NCI-H526 treated with DMSO at 0.1 percent for 48 hours (cell line): ENCODE data around the gene NPAS3.

Source experiments
- DNase-seq: peaks from one replicate; lab custom pipeline; 2025; lab: John Stamatoyannopoulos, UW

Gene NPAS3

DNA sequence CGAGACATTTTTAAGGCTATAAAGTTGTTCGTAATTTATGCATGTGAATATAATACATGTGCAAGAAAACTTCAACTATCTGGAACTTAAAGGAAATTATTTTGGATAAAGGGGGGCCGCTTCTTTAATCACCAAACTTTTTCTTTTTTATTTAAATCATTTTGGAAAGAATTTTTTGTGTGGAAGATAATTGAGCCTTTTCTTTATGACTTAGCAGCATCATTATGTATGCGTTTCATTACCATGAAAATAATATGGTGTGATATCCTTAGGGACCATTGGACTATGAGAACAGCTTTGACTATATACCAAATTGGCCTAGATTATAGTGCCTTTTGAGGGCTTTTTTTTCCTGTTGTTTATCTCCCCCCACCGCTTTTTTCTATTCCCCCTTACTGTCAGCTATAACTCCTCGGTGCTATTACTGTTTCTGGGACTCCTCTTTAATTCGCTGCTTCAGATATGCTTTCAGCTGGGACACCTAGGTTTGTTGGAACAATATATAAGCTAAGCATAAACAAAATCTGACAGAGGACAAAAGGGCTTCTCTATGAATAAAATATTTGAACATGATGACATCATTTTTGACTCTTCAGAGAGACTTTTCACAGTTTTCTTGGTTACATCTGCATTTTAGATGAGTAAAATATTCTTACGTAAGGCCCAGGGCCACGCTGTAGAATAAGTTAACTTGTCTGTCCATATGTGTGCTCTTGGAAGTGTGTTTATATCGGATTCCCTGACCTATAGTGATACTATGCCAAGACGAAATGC lies 392.7 kb downstream of the NPAS3 start:
- DNase-seq, result no peak

DNA sequence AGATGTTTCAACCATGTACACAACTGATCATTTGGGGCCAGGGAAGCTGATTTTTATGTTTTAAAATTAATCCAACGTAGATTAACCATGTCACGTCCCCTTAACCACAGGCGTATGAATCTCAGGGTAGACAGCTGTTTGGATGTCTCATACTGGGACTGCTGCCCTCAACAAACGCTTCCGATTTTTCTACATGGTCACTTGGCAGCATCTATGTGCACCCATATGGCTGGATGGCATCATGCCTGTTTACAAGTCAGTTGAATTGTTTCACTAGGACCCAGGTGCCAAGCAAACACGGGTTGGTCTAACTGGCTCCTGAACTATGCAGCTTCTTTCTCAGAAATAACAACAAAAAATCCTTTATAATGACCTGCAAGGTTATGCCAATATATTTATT lies 393.8 kb downstream of the NPAS3 start:
- no peak for DNase-seq

DNA sequence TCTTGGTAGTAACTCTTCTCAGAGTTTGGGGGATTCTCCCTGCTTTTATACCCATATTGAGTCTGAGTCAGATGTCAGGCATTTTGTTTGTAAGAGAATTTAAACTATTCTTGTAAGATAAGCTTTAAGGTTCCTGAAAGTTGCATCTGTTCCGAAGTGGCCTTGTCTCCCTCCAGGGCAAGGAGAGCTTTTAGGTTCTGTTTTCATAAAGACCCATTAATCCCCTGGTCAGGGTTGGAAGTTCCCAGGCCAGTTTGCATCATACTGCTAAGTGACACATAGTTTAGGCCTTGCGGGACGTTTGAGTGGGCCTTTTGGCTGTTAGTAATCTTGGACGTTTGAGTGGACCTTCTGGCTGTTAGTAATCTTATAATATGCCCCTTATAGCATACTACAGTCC lies 396.7 kb downstream of the NPAS3 start:
- DNase-seq, result no peak

DNA sequence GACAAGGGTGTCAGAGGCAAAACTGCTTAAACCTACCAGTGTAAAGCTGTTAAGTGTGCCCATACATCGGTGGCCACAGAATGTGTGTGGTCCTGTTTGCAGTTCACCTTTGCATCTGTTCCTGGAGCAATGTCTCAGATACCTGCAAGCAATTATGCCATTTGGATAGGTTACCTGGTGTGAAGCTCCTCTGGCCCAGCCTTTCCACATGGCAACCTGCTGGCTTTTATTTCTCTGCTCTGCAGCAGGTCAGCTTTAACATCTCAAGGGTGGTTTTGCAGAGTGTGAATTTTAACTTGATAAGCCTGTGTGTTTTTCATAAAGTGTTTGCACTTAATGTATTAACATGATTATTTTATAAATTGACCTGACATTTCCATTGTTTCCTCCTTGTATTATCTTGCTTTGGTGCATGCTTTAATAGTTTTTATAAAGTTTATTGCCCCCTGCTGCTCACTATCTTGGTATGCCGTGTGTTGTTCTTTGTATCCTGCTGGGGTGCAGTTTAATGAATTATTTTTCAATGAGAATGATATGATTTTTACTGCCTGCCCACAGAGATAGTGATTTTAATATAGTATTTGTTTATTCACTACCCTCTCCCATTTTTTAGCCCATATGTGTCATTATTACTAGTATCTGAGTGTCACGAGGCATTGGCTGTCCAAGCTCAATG lies 403.8 kb downstream of the NPAS3 start:
- DNase-seq, result no peak

DNA sequence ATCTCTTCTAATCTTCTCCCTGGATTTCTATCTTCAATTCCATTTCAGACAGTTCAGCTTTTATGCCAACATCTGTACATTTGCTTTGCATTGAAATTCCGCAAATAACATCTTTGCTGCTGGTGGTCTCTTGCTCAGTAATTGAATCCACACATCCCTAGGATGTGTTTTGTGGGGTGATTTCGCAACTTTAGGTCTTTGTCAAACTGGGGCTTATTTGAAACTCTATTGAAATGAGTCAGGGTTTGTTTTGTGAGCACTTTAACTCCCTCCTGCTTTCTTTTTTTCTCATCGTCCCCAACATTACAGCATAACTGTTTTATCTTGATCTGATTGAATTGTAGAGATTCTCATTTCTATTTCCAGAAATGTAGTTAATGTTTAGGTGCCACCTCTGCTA lies 404.3 kb downstream of the NPAS3 start:
- no peak for DNase-seq

DNA sequence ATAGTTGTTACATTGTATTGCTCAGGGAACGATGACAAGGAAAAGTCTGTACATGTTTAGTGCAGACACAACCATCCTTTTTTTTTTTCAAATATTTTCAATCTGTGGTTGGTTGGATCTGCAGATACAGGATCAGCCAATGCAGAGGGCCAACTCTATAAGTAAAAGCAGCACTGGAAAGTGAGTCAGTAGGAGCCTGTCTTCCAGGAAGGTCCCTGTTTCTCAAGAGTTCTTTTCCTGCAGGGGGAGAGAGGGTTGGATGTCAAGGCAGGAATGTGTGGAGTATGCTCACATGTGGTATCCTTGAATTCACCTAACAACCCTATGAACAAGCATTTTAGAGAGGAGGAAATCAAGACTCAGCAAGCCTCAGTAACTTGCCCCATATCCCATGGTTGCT lies 409.1 kb downstream of the NPAS3 start:
- no peak for DNase-seq

DNA sequence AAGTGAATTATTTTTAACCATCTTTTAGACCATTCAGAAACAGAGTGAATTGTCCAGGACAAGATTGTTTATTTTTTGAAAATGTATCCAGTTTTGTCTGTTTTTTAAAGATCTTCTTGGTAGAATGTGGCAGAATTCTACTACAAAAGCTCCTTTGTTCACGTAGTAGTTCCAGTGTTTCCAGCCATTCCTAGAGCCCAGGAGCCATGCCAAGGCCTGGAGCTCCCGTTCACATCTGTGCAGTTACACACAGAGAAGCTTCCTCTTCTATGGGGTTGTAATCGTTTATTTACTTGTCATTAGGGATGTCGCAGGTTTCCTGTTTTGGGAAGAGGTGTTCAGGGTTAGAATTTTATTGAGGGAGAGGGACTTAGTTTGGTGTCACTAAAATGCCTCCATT lies 409.8 kb downstream of the NPAS3 start:
- no peak for DNase-seq

DNA sequence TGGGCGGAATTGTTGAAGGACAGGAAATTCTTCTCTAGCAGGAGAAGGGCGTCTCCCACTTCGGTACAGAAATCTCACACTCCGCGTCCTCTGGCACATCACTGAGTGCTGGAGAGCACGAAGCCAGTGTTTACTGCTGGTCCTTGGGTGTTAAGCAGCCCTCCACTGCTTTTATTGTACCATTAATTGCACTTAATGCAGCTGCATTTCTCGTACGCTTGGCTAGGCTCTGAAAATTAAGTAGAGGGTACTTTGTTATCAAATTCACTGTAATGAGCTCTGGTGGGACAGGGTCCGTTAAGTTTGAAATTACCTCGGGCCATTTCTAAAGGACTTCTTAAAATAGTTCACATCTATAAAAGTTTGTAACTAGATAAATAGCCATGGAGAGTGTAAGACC lies 411.2 kb downstream of the NPAS3 start:
- DNase-seq, result no peak

DNA sequence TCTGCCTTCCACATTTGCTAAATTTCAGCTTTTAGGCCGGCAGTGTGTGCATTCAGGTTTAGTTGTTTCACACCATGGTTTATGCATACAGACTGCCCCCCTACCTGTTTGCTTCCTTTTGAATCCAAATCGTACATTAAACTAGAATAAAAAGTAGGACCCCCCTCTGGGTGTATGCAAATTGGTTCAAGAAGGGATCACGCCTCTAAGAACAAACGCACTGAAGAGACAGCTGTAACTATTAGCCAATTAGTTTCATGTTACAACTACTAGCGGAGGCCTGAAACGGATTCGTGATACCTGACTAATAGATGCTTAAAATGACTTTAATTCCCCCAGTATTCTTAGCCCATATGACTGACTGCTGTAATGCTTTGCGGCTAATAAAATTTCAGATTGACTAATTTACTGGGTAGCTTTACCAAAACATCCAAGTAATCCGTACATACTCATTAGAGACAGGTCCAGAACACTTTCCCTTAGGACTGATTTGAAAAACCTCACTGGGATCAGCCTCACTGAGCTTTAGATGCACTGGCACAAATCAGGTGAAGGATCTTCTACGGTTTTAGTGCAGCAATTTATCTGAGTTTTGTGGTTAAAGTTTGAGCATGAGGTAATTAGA lies 411.8 kb downstream of the NPAS3 start:
- no peak for DNase-seq

DNA sequence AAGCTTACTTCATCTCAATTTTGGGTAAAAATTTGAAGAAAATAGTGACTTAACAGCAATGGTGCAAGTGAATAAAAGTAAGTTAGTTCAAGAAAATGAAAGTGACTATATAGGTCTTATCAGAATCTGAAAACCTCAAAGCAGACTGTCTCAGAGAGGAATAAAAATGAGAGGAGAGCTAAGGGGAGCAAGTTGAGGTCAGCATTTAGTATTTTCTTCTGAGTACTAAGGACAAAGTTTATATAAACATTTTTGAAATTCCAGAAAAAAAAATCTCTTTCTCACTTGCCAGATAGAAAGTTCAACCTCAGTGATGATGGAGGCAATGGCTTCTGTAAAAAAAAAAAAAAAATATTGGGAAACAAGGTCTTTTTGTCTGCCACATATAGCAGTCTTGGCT lies 414.1 kb downstream of the NPAS3 start:
- DNase-seq, result no peak

DNA sequence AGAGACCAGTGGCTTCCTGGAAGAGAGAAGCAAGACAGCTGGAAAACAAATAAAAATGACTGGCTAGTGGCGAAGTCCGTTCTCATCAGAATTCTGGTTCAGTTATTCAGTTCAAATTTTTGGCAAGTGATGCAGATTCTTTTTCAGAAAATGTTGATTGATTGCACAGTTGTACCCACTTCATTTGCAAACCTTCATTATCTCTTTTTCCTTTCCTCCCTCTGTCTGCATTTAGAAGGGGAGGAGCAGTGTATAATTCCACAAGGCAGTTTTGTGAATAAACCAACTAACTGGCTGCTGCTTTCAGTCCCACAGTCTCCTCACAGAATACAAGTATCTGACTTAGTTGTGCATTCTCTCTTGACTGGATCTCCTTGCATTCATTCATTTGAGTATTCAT lies 417.5 kb downstream of the NPAS3 start:
- no peak for DNase-seq

DNA sequence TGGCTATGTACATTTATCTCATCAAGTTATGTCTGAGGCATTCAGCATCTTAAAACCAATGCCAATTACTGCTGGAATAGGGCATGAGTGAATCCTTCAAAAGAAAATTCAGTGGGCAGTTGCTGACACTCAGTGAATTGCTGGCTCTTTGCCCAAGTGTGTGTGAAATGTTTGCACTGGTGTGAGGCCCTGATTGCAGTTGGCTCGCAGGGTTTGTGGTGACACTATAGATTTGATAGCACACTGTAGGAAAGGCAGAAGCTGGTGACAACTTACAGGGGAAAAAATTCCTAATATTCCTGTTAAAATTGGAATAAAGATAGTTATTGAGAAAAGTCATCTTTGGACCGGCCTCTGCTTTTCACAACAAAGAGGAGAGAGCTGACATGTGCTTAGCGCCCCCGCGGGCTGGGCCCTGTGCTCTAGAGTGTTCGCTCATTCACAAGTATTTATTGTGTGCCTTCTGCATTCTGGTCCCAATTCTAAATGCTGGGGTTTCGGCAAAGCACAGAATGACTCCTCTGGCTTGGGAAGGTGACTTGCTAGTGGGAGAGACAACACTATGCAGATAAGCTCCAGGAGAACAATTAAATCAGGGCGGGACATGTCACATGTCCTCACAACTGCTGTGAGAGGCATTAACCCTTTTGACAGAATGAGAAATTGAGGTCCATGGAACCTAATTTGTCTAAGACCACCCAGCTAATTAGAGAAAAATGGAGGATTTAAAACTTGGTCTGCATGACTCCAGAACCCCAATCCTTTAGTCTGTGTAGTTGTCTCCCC lies 418.7 kb downstream of the NPAS3 start:
- no peak for DNase-seq

DNA sequence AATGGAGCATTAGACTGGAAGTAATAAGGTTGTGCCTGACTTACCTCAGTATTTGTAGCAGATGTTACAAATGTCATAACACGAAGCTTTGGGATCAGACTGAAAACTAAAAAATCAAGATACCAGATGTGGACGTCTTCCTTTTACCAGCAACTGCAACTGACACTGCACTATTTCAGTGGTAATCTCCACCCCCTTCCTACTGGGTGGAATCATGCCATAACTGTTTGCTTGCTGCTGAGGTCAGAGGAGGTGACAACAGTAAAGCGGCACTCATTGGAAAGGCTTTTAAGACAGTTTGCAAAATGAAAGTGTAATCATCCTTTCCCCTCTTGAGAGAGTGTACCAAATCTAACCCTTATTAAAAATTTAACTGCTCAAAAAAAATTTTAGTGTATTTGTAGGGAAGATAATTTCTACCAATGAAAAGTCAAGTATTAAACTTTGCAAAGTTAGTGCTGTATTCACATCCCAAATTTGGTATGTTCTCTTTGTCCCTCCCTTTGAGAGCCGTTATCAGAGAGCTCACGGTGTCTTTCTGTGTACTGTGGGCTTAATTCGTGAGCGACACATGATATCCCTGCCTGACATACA lies 420.7 kb downstream of the NPAS3 start:
- DNase-seq, result no peak

DNA sequence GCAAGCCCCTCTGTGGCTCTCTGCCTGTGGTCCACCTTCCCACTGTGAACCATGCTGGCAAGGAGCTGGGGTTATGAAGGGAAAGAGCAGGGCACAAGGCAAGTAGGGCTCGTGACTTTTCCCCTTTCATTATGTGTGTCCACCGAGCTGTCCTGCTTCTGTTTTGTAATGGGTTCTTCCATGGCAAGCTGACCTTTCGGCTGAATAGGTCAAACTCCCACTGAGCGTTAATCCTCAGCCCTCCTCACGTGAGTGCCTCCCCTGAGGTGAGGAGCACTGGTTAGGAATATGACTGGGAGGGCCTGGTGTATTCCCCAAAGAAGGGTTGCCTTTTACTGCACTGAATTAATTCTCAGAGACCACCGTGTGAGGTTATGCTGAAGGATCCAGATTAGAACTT lies 424.3 kb downstream of the NPAS3 start:
- no peak for DNase-seq

DNA sequence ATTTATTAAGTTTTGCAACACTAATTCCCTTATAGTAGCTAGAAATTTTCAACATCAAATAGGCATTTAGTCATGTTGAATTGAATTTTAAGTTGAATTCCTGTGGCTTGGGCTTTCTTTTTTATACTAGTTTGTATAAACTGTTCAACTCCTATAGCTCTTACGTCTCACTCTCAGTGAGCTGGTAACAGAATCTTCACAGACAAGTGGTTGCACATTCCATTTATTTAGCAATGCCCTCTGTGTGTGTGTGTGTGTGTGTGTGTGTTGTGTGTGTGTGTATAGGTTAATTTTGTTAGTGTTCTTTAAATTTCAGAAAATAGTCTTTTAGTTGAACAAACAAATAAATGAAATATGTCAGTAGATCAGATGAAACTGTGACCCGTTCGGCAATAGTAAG lies 425.0 kb downstream of the NPAS3 start:
- no peak for DNase-seq

DNA sequence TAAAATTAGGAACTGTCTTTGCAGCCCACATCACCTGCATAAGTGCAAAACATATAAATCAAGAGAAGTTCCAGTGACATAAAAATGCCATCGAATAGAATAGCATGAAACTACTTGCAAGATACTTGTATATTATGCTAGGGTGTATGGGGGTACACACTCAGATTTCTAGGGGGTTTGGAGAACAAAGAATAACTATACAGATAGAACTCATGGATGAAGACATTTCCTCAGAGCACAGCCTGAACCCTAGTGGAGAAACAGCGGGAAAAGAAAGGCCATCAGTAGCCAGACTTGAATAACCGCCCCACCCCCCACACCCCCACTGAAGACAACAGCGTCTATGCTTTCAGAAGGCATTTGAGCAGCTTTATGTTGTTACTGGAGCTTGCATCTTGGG lies 425.8 kb downstream of the NPAS3 start:
- DNase-seq, result peak; percentile 58

DNA sequence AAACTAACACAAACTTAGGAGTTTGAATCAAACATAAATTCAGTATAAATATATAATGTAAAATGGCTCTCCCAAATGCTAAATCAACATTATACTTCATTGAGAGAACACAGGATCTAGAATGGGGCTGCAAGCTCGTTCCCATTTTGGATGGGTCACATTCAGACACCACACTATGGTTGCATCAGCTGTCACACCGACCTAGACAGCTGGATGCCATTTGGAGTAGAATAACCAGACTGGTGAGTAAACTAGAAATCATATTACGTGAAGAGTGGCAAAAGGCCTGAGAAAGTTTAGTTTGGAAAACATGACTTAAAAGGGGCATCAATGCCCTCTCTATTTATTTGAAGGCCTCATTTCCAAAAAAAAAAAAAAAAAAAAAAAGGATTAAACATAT lies 430.4 kb downstream of the NPAS3 start:
- no peak for DNase-seq

DNA sequence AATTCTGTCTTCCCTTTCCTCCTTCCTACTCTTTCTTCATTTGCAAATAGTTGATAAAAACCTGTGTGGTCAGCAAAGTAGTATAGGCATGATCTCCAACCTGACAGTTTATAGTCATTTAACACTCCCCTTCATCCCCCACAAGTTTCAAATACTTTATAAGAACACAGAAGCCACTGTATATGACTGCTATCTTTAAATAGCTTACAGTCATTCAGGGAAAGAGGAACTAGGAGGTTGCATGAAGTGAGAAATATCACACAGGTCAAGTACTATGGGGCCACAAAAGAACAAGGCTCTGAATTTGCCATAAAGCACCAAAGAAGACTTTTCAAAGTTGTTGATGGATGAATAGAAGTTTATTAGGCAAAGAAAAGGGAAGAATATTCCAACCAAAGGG lies 431.3 kb downstream of the NPAS3 start:
- DNase-seq, result no peak

DNA sequence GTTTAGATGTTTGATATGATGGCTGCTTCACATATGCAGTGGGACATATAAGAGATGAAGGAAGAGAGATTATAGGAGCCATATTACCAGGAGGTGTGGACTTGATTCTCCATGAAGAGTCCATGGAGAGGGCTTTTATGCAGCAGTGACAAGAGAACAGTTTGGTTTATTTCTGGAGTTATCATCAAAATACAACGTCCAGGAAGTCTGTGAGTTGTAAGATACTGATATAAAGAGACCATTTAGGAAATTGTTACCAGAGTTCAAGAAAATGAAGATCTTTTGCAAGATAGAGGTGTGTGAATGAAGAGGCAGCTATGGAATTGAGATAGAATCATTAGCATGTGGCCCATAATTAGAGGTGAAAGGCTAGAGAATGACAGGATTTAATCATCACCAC lies 431.7 kb downstream of the NPAS3 start:
- no peak for DNase-seq

DNA sequence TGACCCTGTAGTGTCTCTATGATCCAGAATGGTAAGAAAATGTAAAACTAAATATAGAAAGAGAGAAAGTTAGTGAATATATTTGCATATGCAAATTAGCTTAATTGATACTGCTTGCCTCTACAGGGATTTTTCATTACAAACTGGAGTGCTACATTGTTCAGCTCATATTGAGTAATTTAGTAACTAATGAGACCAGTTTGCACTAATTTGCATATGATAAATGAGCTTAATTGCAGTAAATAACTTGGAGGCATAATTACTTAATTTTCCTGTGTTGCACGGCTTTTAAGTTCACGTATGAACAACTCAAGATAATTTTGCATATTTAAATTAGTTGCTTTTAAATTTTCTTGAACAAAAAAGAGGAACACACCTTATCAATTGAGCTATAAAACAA lies 436.5 kb downstream of the NPAS3 start:
- DNase-seq, result peak; percentile 7

DNA sequence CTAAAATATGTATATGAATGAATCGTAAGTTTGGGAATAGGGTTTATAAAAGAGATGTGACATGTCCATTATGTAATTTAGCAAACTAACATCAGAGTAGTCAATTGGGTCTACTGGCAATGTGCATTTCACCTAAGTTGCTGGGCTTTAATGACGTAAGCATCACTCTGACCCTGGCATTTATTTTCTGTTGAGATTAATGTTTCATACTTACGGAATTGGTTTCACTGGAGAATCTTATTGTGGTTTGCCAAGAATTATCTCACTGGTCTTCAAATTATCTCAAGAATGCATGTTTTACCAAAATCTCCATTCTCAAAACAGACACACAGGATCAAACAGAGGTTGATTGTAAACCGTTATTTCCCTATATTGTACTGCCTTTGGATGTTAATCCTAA lies 437.1 kb downstream of the NPAS3 start:
- DNase-seq, result no peak

DNA sequence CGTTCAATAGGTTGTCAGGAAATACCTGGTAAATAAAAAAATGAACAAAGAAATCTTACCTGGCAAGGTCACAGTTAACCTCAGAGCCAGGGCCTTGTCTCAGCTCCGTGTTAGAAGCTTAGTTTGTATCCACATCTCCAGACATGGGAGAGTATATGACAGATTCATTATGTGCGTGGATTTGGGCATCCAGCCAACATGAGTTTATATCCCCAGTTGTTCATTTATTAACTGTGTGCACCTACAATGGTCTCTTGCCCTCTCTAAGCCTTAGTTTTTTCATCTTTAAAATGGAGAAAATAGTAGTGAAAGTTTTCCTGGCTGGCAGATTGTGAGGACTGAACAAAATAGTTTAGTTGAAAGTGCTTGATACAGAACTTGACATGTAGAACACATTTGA lies 437.8 kb downstream of the NPAS3 start:
- DNase-seq, result no peak
